ENCODE results near the gene SPEM2. TPM values are rescaled to one million over a fixed set of nuclear protein-coding genes. Genes with fewer than 3 reads are reported as not detected.

SPEM2 gene
- total and polyA plus RNA-seq, 4 donors = not detected

DNA sequence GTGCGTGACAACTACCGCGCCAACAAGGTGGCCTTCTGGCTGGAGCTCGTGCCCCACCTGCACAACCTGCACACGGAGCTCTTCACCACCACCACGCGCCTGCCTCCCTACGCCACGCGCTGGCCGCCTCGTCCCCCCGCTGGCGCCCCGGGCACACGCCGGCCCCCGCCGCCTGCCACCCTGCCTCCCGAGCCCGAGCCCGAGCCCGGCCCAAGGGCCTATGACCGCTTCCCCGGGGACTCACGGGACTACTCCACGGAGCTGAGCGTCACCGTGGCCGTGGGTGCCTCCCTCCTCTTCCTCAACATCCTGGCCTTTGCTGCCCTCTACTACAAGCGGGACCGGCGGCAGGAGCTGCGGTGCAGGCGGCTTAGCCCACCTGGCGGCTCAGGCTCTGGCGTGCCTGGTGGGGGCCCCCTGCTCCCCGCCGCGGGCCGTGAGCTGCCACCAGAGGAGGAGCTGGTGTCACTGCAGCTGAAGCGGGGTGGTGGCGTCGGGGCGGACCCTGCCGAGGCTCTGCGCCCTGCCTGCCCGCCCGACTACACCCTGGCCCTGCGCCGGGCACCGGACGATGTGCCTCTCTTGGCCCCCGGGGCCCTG lies 8.3 kb upstream of the SPEM2 start:
- ATAC-seq (ENCODE audit: insufficient read depth, low FRiP score) (no peak), DNase-seq (no peak)
- H3K27ac ChIP-seq (ENCODE audit: low read depth in 1 of 2, low read length in 1 of 2) = no peak overlapping the region
- H3K4me3 ChIP-seq = no peak overlapping the region
- H3K4me1 ChIP-seq (ENCODE audit: control insufficient read depth in 5 of 5, insufficient read depth in 5 of 5, low read length in 5 of 5) = peaks cover 0 to 12% (median 0%) of the 10 kb centered on the region in 5 donors
- no peak overlapping the region for H3K9ac ChIP-seq (ENCODE audit: insufficient read depth in 1 of 2, low read length in 2 of 2)
- 96% methylated on average over 45 to 54 of the region's 54 CpGs for WGBS, 2 donors
- no peaks in the 10 kb centered on the region for H3K9me3 ChIP-seq (ENCODE audit: control insufficient read depth in 4 of 4, insufficient read depth in 3 of 4, low read length in 3 of 4)
- H3K27me3 ChIP-seq (ENCODE audit: control insufficient read depth in 3 of 3, insufficient read depth in 3 of 3, low read length in 2 of 3) = no peaks in the 10 kb centered on the region
- TF ChIP-seq, protein P1, sequence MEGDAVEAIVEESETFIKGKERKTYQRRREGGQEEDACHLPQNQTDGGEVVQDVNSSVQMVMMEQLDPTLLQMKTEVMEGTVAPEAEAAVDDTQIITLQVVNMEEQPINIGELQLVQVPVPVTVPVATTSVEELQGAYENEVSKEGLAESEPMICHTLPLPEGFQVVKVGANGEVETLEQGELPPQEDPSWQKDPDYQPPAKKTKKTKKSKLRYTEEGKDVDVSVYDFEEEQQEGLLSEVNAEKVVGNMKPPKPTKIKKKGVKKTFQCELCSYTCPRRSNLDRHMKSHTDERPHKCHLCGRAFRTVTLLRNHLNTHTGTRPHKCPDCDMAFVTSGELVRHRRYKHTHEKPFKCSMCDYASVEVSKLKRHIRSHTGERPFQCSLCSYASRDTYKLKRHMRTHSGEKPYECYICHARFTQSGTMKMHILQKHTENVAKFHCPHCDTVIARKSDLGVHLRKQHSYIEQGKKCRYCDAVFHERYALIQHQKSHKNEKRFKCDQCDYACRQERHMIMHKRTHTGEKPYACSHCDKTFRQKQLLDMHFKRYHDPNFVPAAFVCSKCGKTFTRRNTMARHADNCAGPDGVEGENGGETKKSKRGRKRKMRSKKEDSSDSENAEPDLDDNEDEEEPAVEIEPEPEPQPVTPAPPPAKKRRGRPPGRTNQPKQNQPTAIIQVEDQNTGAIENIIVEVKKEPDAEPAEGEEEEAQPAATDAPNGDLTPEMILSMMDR (IDR thresholded peaks at IDR 0.05; ENCODE audit: control extremely low read depth, extremely low read depth) = no peak
- H3K36me3 ChIP-seq (ENCODE audit: control insufficient read depth in 4 of 4, insufficient read depth in 4 of 4, low read length in 4 of 4) = peaks cover 0 to 11% (median 5%) of the 10 kb centered on the region in 4 donors

- Histone ChIP-seq H3K27me3 (ENCODE audit: control insufficient read depth in 3 of 3, insufficient read depth in 3 of 3, low read length in 2 of 3) (no peaks in the 10 kb centered on the region), H3K9me3 (ENCODE audit: control insufficient read depth in 4 of 4, insufficient read depth in 3 of 4, low read length in 3 of 4) (no peaks in the 10 kb centered on the region), H3K36me3 (ENCODE audit: control insufficient read depth in 4 of 4, insufficient read depth in 4 of 4, low read length in 4 of 4) (peaks cover 0 to 11% (median 5%) of the 10 kb centered on the region in 4 donors), H3K4me1 (ENCODE audit: control insufficient read depth in 5 of 5, insufficient read depth in 5 of 5, low read length in 5 of 5) (peaks cover 0 to 12% (median 0%) of the 10 kb centered on the region in 5 donors), H3K27ac (ENCODE audit: low read depth in 1 of 2, low read length in 1 of 2) (no peak overlapping the region), H3K4me3 (no peak overlapping the region), H3K9ac (ENCODE audit: insufficient read depth in 1 of 2, low read length in 2 of 2) (no peak overlapping the region)
- ATAC-seq (ENCODE audit: insufficient read depth, low FRiP score) = no peak
- 73 to 78% methylated on average over 18 of the region's 18 CpGs for WGBS, 2 donors
- DNase-seq = no peak
- TF ChIP-seq, protein P1 (IDR thresholded peaks at IDR 0.05; ENCODE audit: control extremely low read depth, extremely low read depth) = no peak
Measured at GRCh38 chr17:7418472-7419152, 6.8 kb upstream of the SPEM2 start.

GRCh38 chr17:7419819-7420610 lies 5.4 kb upstream of the SPEM2 start, which contains the start of gene SPEM1:
Gene SPEM1, plus strand, starts transcription at chr17:7420324. Its CDS starts 61 bp downstream, at chr17:7420385.
- 83 to 92% methylated on average over 17 of the region's 17 CpGs for WGBS, 2 donors

More at GRCh38 chr17:7419819-7420610, 5.4 kb upstream of the SPEM2 start, which contains the start of gene SPEM1:
- H3K9ac ChIP-seq (ENCODE audit: insufficient read depth in 1 of 2, low read length in 2 of 2) = peak within 1 kb of the TSS in 1 of 2 donors; percentile 61
- no peaks in the 10 kb centered on the region for H3K9me3 ChIP-seq (ENCODE audit: control insufficient read depth in 4 of 4, insufficient read depth in 3 of 4, low read length in 3 of 4)
- H3K4me1 ChIP-seq (ENCODE audit: control insufficient read depth in 5 of 5, insufficient read depth in 5 of 5, low read length in 5 of 5) = peaks cover 0 to 12% (median 0%) of the 10 kb centered on the region in 5 donors
- DNase-seq = peak; percentile 79 to 84 (median 83)
- H3K4me3 ChIP-seq = no peak within 1 kb of the TSS
- TF ChIP-seq, protein P1 (IDR thresholded peaks at IDR 0.05; ENCODE audit: control extremely low read depth, extremely low read depth) = no peak
- no peak for ATAC-seq (ENCODE audit: insufficient read depth, low FRiP score)
- no peaks in the 10 kb centered on the region for H3K27me3 ChIP-seq (ENCODE audit: control insufficient read depth in 3 of 3, insufficient read depth in 3 of 3, low read length in 2 of 3)
- peaks cover 0 to 10% (median 4%) of the 10 kb centered on the region in 4 donors for H3K36me3 ChIP-seq (ENCODE audit: control insufficient read depth in 4 of 4, insufficient read depth in 4 of 4, low read length in 4 of 4)
- no peak within 1 kb of the TSS for H3K27ac ChIP-seq (ENCODE audit: low read depth in 1 of 2, low read length in 1 of 2)

Measured in lung (tissue), 12 donors.